Measurements from ENCODE around the gene SHC3.

Gene SHC3

DNA sequence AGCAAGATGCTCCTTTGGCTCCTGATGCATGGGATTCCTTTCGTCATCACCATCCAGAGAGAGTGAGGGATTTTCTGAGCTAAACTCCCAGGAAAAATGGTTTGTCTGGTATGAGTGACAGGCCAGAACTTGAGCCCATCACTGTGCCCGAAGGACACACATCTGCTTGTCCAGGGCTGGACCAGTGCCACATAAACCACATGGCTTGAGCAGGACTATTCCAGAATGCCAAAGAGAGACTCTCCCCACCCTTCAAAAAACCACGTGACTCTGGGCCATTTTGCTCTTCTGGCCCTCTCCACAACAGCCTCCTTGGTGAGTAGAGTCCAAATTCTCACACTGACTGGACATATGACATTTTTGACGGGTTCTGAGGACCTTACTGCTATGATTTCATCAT is 46.4 kb upstream of the SHC3 start:
- TF ChIP-seq YY1 (IDR thresholded peaks at IDR 0.05; ENCODE audit: low read depth) (no peak), TAF1 (IDR thresholded peaks at IDR 0.05; ENCODE audit: low read depth) (no peak), TCF12 (IDR thresholded peaks at IDR 0.05; ENCODE audit: low read depth) (no peak), RAD21 (IDR thresholded peaks at IDR 0.05; ENCODE audit: low read depth) (no peak), FOXM1 (IDR thresholded peaks at IDR 0.05; ENCODE audit: borderline replicate concordance, low read depth) (no peak), EP300 (IDR thresholded peaks at IDR 0.05; ENCODE audit: borderline replicate concordance) (no peak), CEBPB (IDR thresholded peaks at IDR 0.05) (no peak), EGR1 (IDR thresholded peaks at IDR 0.05) (no peak), NFIC (IDR thresholded peaks at IDR 0.05) (no peak), TEAD4 (IDR thresholded peaks at IDR 0.05) (no peak), ZBTB7A (IDR thresholded peaks at IDR 0.05; ENCODE audit: low read depth) (no peak), CREB1 (IDR thresholded peaks at IDR 0.05; ENCODE audit: low read depth) (no peak)
- TF ChIP-seq, protein P1, sequence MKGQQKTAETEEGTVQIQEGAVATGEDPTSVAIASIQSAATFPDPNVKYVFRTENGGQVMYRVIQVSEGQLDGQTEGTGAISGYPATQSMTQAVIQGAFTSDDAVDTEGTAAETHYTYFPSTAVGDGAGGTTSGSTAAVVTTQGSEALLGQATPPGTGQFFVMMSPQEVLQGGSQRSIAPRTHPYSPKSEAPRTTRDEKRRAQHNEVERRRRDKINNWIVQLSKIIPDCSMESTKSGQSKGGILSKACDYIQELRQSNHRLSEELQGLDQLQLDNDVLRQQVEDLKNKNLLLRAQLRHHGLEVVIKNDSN (IDR thresholded peaks at IDR 0.05) = no peak
- TF ChIP-seq, protein P2, sequence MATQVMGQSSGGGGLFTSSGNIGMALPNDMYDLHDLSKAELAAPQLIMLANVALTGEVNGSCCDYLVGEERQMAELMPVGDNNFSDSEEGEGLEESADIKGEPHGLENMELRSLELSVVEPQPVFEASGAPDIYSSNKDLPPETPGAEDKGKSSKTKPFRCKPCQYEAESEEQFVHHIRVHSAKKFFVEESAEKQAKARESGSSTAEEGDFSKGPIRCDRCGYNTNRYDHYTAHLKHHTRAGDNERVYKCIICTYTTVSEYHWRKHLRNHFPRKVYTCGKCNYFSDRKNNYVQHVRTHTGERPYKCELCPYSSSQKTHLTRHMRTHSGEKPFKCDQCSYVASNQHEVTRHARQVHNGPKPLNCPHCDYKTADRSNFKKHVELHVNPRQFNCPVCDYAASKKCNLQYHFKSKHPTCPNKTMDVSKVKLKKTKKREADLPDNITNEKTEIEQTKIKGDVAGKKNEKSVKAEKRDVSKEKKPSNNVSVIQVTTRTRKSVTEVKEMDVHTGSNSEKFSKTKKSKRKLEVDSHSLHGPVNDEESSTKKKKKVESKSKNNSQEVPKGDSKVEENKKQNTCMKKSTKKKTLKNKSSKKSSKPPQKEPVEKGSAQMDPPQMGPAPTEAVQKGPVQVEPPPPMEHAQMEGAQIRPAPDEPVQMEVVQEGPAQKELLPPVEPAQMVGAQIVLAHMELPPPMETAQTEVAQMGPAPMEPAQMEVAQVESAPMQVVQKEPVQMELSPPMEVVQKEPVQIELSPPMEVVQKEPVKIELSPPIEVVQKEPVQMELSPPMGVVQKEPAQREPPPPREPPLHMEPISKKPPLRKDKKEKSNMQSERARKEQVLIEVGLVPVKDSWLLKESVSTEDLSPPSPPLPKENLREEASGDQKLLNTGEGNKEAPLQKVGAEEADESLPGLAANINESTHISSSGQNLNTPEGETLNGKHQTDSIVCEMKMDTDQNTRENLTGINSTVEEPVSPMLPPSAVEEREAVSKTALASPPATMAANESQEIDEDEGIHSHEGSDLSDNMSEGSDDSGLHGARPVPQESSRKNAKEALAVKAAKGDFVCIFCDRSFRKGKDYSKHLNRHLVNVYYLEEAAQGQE (IDR thresholded peaks at IDR 0.05; ENCODE audit: low read depth) = no peak
- TF ChIP-seq, protein P3, sequence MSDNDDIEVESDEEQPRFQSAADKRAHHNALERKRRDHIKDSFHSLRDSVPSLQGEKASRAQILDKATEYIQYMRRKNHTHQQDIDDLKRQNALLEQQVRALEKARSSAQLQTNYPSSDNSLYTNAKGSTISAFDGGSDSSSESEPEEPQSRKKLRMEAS (IDR thresholded peaks at IDR 0.05) = no peak

DNA sequence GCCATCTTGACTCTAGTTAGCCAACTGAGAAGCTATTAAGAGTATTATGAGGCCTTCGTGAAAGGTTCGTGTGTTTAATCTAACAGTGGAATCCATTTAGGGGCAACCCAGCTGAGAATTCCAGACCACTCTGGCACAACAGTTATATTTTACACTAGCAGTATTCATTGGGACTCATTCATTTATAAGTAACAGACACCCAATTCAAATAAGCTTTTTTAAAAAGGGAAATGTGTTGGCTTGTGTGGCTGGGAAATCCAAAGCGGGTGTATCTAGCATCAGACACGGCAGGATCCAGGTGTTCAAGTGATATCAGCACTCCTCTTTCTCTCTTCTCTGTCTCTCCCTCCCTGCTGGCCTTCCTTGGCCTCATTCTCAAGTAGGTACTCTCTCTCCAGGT is 46.0 kb upstream of the SHC3 start:
- TF ChIP-seq EP300 (IDR thresholded peaks at IDR 0.05; ENCODE audit: borderline replicate concordance) (no peak), CEBPB (IDR thresholded peaks at IDR 0.05) (no peak), ZBTB7A (IDR thresholded peaks at IDR 0.05; ENCODE audit: low read depth) (no peak), EGR1 (IDR thresholded peaks at IDR 0.05) (no peak), FOXM1 (IDR thresholded peaks at IDR 0.05; ENCODE audit: borderline replicate concordance, low read depth) (no peak), TEAD4 (IDR thresholded peaks at IDR 0.05) (no peak), CREB1 (IDR thresholded peaks at IDR 0.05; ENCODE audit: low read depth) (no peak), TAF1 (IDR thresholded peaks at IDR 0.05; ENCODE audit: low read depth) (no peak), RAD21 (IDR thresholded peaks at IDR 0.05; ENCODE audit: low read depth) (no peak), YY1 (IDR thresholded peaks at IDR 0.05; ENCODE audit: low read depth) (no peak)
- TF ChIP-seq, protein P2 (IDR thresholded peaks at IDR 0.05; ENCODE audit: low read depth) = no peak

DNA sequence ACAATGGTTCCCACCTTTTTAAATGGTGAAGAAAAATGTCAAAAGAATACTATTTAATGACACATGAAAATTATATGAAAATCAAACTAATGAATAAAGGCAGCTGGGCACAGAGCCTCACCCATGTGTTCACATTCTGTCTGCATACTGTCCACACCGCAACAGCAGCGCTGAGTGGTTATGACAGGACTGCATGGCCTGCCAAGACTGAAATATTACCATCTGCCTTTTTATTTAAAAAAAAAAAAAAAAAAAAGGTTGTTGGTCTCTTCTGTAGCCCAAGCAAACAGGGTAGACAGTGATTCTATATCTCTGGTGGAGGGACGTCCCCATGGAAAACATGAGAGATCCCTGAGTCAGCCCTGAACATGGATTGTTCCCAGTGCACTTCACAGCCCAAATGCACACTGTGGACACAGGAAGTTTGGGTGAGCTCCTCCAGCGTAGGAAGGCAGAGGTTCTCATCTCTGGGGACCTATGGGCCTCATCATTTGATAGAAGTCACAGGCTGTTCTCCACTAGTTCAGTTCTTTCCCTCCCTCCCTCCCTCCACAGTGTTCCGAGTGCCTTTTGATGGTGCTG is 44.9 kb upstream of the SHC3 start:
- TF ChIP-seq EGR1 (IDR thresholded peaks at IDR 0.05) = no peak
- no peak for TF ChIP-seq TEAD4 (IDR thresholded peaks at IDR 0.05)
- TF ChIP-seq YY1 (IDR thresholded peaks at IDR 0.05; ENCODE audit: low read depth) = no peak
- no peak for TF ChIP-seq ZBTB7A (IDR thresholded peaks at IDR 0.05; ENCODE audit: low read depth)
- TF ChIP-seq EP300 (IDR thresholded peaks at IDR 0.05; ENCODE audit: borderline replicate concordance) = no peak
- TF ChIP-seq TCF12 (IDR thresholded peaks at IDR 0.05; ENCODE audit: low read depth) = no peak
- TF ChIP-seq TAF1 (IDR thresholded peaks at IDR 0.05; ENCODE audit: low read depth) = no peak
- TF ChIP-seq FOXM1 (IDR thresholded peaks at IDR 0.05; ENCODE audit: borderline replicate concordance, low read depth) = no peak
- no peak for TF ChIP-seq CREB1 (IDR thresholded peaks at IDR 0.05; ENCODE audit: low read depth)
- TF ChIP-seq CEBPB (IDR thresholded peaks at IDR 0.05) = no peak
- TF ChIP-seq, protein P1 (IDR thresholded peaks at IDR 0.05) = no peak
- TF ChIP-seq, protein P3 (IDR thresholded peaks at IDR 0.05) = no peak
- TF ChIP-seq, protein P2 (IDR thresholded peaks at IDR 0.05; ENCODE audit: low read depth) = no peak
- TF ChIP-seq NFIC (IDR thresholded peaks at IDR 0.05) = no peak
- TF ChIP-seq RAD21 (IDR thresholded peaks at IDR 0.05; ENCODE audit: low read depth) = no peak

DNA sequence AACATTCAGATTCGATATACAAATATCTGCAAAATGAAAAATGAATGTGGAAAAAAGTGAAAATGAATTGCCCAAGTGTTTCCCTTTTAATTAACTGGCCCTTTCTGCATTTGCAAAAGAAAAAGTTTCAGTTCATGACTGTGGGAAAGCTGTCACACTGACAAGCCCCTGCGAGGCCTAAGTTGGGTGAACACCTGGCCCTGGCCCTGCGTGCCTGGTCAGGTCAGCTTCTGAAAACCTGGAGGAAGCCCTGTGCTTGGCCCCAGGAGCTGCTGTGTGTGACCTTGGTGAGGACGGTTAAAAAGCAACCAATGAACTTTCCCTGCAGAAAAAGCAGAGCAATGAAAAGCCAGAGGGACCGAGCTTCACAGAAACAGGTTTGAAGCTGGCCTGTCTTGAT is 41.0 kb upstream of the SHC3 start:
- TF ChIP-seq, protein P3 (IDR thresholded peaks at IDR 0.05) = no peak
- TF ChIP-seq, protein P2 (IDR thresholded peaks at IDR 0.05; ENCODE audit: low read depth) = no peak
- TF ChIP-seq EGR1 (IDR thresholded peaks at IDR 0.05) = no peak
- TF ChIP-seq RAD21 (IDR thresholded peaks at IDR 0.05; ENCODE audit: low read depth) = no peak
- TF ChIP-seq FOXM1 (IDR thresholded peaks at IDR 0.05; ENCODE audit: borderline replicate concordance, low read depth) = no peak
- TF ChIP-seq NFIC (IDR thresholded peaks at IDR 0.05) = no peak
- TF ChIP-seq TEAD4 (IDR thresholded peaks at IDR 0.05) = no peak

All from Ishikawa (cell line).